ENCODE data around the gene TBC1D12.
"Not testable (repeated sequence)": the region's sequence is repeated elsewhere in the genome, so short reads cannot be mapped to it uniquely, and the experiment has no call there.

Gene TBC1D12

DNA sequence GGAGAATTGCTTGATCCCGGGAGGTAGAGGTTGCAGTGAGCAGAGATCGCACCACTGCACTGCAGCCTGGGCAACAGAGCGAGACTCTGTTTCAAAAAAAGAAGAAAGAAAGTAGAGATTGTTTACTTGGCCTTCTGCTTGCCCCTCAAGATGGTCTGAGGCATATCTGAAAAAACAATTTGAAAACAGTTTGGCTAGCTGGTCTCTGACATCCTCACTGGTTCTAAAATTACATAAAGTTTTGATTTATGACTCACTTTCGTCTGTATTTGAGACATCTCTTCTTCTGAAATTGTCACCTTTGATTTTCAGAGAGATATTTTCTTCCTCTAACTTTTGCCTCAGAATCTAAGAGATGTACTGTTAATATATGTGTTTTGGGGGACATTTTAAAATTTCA lies 93.7 kb downstream of the TBC1D12 start:
- H3K27me3 Mint-ChIP-seq: no peaks in the 10 kb centered on the region
- no peak overlapping the region for H3K27ac Mint-ChIP-seq
- no peaks in the 10 kb centered on the region for H3K4me1 Mint-ChIP-seq (ENCODE audit: low read depth)
- peaks cover 39% of the 10 kb centered on the region for H3K36me3 Mint-ChIP-seq (ENCODE audit: low read depth)
- intact Hi-C loops (cut with micrococcal nuclease): no loop called here
- H3K4me3 Mint-ChIP-seq: no peak overlapping the region
- no peaks in the 10 kb centered on the region for H3K9me3 Mint-ChIP-seq

DNA sequence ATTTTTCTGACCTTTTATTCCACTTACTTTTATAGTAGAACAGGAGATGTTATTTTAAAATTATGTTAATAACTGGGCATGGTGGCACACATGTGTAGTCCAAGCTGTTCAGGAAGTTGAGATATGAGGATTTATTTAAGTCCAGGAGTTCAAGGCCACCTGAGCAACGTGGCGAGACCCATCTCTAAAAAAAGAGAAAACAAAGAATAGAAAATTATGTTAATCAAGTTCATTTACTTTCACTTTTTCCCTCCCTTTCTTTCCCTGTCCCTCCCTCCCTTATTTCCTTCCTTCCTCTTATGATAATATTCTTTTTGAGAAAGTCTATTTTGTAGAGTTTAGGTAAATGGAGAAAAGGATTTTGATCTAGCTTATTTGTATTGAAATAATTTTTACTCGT lies 94.3 kb downstream of the TBC1D12 start:
- Mint-ChIP-seq H3K36me3 (ENCODE audit: low read depth) (peaks cover 45% of the 10 kb centered on the region), H3K9me3 (no peaks in the 10 kb centered on the region), H3K27me3 (no peaks in the 10 kb centered on the region), H3K27ac (no peak overlapping the region), H3K4me3 (no peak overlapping the region), H3K4me1 (ENCODE audit: low read depth) (no peaks in the 10 kb centered on the region)
- intact Hi-C loops (cut with micrococcal nuclease): no loop called here

DNA sequence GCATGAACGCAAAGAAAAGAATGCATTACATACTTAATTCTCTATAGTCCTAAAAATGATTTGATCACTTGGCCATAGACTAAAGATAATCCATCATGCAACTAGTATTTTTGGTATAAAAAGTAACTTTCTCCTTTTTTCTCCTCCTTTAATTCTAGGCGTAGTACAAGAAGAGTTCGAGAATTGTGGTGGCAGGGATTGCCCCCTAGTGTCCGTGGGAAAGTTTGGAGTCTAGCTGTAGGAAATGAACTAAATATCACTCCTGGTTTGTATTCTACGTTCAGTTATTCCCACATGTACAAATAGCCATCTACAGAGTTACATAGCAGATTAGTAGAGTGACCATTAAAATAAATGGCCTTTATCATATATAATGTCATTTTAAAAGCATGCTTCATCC lies 97.7 kb downstream of the TBC1D12 start:
- Mint-ChIP-seq H3K4me1 (ENCODE audit: low read depth) (no peaks in the 10 kb centered on the region), H3K27me3 (no peaks in the 10 kb centered on the region), H3K36me3 (ENCODE audit: low read depth) (peaks cover 51% of the 10 kb centered on the region), H3K27ac (no peak overlapping the region), H3K9me3 (no peaks in the 10 kb centered on the region), H3K4me3 (no peak overlapping the region)
- intact Hi-C loops (cut with micrococcal nuclease): no loop called here

DNA sequence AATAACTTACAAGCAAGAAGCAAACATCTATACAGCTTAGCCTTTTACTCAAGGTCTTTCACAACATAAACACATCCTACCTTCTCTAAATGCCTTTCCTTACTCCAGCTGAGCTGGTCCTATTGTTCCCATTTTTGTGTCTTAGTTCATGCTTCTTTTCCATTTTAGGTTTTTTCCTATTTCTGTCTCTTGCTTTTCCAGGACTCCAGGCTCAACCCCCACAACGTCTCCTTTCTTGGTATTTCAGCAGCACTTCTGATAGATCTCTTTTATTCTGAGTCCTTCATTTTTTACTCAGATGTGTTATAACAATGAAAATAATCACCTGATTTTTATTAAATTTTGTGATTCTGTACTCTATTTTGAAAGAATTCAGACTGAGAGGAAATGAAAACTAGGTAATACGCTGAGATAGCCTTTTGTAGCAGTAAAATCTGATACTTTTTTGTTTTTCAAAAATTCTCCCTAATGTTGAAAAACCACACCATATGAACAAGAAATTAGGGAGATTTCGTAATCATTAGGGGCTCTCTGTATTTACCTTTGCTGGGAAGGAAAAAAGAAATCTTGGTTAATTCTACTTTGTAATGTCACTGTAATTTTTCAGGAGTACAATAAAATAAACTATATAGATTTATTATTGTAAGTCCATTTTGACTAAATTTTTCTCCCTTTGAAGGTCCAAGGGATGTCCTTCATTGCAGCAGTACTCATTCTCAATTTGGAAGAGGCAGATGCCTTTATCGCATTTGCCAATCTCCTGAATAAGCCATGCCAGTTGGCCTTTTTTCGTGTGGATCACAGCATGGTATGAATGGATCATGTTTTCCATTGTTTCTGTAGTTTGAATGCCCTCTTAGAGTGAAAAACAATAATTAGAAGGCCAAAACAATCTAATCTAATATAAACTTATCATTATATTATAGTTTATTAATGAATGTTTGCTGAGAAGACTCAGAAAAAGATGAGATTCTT lies 119.2 kb downstream of the TBC1D12 start:
- no peaks in the 10 kb centered on the region for H3K27me3 Mint-ChIP-seq
- intact Hi-C loops (cut with micrococcal nuclease): no loop called here
- no peak overlapping the region for H3K27ac Mint-ChIP-seq
- H3K4me3 Mint-ChIP-seq: no peak overlapping the region
- no peaks in the 10 kb centered on the region for H3K9me3 Mint-ChIP-seq
- peaks cover 60% of the 10 kb centered on the region for H3K36me3 Mint-ChIP-seq (ENCODE audit: low read depth)
- no peaks in the 10 kb centered on the region for H3K4me1 Mint-ChIP-seq (ENCODE audit: low read depth)

DNA sequence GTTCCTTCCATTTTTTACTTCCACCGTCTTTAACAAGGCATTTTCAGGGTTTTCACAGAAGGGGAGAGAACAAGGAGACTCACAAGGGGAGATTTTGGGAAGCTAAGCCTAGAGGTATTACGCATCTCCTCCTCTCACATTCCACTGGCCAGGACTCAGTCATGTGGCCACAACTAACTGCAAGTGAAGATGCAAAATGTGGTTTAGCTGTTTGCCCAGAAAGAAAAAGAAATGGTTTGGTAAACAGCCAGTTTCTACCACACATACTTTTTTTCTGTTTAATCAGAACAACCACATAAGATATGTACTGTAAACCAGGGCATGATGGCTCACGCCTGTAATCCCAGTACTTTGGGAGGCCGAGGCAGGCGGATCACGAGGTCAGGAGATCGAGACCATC lies 121.8 kb downstream of the TBC1D12 start:
- H3K4me1 Mint-ChIP-seq (ENCODE audit: low read depth): no peaks in the 10 kb centered on the region
- H3K9me3 Mint-ChIP-seq: no peaks in the 10 kb centered on the region
- H3K27me3 Mint-ChIP-seq: no peaks in the 10 kb centered on the region
- intact Hi-C loops (cut with micrococcal nuclease): no loop called here
- no peak overlapping the region for H3K4me3 Mint-ChIP-seq
- H3K27ac Mint-ChIP-seq: no peak overlapping the region
- peaks cover 85% of the 10 kb centered on the region for H3K36me3 Mint-ChIP-seq (ENCODE audit: low read depth)

DNA sequence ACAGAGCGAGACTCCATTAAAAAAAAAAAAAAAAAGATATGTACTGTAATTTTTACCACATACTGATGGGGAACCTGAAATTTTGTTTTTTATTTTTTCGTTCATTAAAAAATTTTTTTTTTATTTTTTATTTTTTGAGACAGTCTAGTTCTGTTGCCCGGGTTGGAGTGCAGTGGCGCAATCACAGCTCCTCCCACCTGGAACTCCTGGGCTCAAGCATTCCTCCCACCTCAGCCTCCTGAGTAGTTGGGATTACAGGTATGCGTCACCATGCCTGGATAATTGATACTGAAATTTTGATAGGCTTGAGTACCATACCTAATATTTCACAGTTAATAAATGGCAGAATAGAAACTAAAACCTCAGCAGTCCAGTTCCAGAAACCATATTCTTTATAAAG lies 122.4 kb downstream of the TBC1D12 start:
- Mint-ChIP-seq H3K9me3 (no peaks in the 10 kb centered on the region), H3K4me3 (no peak overlapping the region), H3K36me3 (ENCODE audit: low read depth) (peaks cover 80% of the 10 kb centered on the region), H3K27me3 (no peaks in the 10 kb centered on the region), H3K4me1 (ENCODE audit: low read depth) (no peaks in the 10 kb centered on the region), H3K27ac (no peak overlapping the region)
- intact Hi-C loops (cut with micrococcal nuclease): no loop called here

DNA sequence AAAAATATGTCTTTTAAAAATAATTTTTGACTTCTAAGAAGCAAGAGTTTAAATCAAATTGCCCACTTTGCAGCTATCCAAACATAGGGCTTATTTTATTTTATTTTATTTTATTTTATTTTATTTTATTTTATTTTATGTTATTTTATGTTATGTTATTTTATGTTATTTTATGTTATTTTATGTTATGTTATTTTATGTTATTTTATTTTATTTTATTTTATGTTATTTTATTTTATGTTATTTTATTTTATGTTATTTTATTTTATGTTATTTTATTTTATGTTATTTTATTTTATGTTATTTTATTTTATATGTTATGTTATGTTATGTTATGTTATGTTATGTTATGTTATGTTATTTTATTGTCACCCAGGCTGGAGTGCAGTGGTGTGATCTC lies 129.2 kb downstream of the TBC1D12 start:
- H3K27me3 Mint-ChIP-seq; H3K4me3 Mint-ChIP-seq; H3K4me1 Mint-ChIP-seq (ENCODE audit: low read depth); intact Hi-C loops (cut with micrococcal nuclease); H3K9me3 Mint-ChIP-seq; H3K27ac Mint-ChIP-seq: not testable (repeated sequence)
- peaks cover 61% of the 10 kb centered on the region for H3K36me3 Mint-ChIP-seq (ENCODE audit: low read depth)

DNA sequence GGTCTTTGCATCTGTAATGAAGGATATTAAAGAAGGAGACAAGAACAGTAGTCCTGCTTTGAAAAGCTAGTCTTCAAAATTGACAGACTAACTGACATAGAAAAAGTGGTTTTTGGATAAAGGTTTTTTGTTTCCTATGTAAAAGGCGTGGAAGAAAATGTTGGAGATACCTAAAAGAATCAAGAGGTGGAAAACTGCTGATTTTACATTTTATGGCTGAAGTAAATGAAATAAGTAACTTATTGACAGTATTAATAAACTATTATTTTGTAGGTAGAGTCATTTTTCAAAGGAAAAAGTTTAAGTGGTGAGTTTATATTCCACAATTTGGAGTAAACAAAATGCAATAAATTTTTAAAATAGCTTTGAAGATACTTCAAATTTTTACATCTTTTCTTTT lies 130.7 kb downstream of the TBC1D12 start:
- Mint-ChIP-seq H3K9me3 (no peaks in the 10 kb centered on the region), H3K27ac (no peak overlapping the region), H3K4me1 (ENCODE audit: low read depth) (no peaks in the 10 kb centered on the region), H3K27me3 (no peaks in the 10 kb centered on the region), H3K36me3 (ENCODE audit: low read depth) (peaks cover 47% of the 10 kb centered on the region), H3K4me3 (no peak overlapping the region)
- intact Hi-C loops (cut with micrococcal nuclease): no loop called here

DNA sequence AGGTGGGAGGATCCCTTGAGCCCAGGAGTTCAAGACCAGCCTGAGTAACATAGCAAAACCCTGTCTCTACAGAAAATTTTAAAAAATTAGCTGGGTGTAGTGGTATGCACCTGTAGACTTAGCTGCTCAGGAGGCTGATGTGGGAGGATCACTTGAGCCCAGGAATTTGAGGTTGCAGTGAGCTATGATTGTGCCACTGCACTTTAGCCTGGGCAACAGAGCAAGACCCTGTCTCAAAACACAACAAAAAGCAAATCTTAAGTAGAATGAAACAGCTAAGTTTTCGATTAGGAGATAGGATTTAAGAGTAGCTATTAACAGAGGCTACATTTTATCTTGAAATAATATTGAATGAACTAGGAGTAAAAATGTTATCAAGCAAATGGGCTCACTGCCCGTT lies 139.9 kb downstream of the TBC1D12 start:
- H3K27me3 Mint-ChIP-seq; H3K27ac Mint-ChIP-seq; H3K4me3 Mint-ChIP-seq; intact Hi-C loops (cut with micrococcal nuclease); H3K9me3 Mint-ChIP-seq: not testable (repeated sequence)
- H3K36me3 Mint-ChIP-seq (ENCODE audit: low read depth): peaks cover 12% of the 10 kb centered on the region
- peaks cover 32% of the 10 kb centered on the region for H3K4me1 Mint-ChIP-seq (ENCODE audit: low read depth)

DNA sequence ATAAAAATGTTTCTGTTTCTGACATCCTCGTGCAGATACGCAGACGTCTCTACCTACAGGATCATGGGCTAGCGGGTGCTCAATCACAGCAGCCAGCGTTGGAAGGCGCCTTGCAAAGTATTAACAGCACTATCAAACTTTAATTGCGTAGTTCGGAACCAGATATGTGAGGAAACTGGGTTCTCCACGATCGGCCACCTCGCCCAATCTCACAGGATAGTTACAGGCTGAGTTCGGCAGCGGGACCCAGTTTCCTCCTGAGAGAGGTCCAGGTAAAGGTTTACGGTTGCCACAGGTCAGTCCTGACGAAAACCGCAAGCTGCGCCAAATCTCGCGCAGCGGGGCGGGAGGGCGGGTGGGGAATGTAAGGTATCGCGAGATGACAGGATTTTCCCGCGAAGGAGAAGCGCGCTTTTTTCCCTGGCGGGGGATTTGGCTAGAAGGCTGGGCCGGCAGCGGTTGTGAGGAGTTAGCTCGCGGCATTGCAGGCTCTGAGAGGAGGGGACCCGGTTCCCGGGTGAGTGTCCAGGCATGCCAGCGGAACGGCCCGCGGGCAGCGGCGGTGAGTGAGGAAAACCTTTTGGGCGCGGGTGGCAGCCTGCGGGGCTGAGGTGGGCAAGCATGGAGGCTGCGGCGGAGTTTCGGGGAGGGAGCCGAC lies 143.2 kb downstream of the TBC1D12 start, which contains the start of gene HELLS:
TSS of gene HELLS (plus strand) at position 398 of the 658 bp plus-strand sequence. CDS start at position 532, 134 bp downstream.
- intact Hi-C loops (cut with micrococcal nuclease): loop anchor here (5.0 kb wide), 1 partner anchor 183 kb away; the partner anchor contains the start of gene NOC3L
- Mint-ChIP-seq H3K27me3 (peaks cover 9% of the 10 kb centered on the region), H3K9me3 (no peaks in the 10 kb centered on the region), H3K36me3 (ENCODE audit: low read depth) (peaks cover 12% of the 10 kb centered on the region), H3K27ac (peak within 1 kb of the TSS; percentile 78), H3K4me3 (peak within 1 kb of the TSS; percentile 95), H3K4me1 (ENCODE audit: low read depth) (peaks cover 26% of the 10 kb centered on the region)

DNA sequence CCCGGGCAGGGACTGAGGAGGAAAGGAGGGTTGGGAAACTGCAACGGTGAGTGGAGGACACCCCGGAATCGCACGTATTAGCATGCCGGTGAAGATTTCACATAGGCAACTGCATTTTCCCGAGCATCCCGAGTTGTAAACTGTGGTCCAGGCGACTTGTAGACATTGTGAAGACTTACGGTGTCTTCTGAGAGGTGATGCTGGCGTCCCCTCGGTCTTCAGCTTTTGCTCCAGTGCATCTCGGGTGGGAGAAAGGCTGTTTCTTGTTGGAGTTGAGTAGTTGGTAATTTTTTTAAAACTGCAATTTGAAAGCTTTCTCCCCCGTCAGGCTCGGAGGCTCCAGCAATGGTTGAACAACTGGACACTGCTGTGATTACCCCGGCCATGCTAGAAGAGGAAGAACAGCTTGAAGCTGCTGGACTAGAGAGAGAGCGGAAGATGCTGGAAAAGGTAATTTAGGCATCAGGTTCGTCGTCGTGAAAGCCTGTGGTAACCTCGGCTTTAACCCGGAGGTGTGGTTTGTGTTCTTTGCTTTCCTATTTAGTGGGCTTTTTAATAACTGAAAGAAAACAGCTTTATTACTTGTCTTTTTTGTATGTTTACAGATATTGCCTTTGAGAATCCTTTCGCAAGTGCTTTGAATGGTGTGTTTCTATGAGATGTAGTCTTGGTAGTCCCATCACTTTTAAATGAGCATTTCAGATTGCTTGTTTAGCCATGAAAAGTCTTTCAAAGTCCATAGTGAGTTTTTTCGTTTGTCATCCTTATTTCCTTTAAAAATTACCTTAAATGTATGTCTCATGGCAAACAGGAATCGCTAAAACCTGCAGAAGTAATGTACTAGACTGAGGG lies 143.9 kb downstream of the TBC1D12 start:
- peaks cover 12% of the 10 kb centered on the region for H3K36me3 Mint-ChIP-seq (ENCODE audit: low read depth)
- peak overlapping the region; percentile 78 for H3K27ac Mint-ChIP-seq
- intact Hi-C loops (cut with micrococcal nuclease): loop anchor here (5.0 kb wide), 1 partner anchor 184 kb away; the partner anchor contains the start of gene NOC3L
- H3K27me3 Mint-ChIP-seq: peaks cover 9% of the 10 kb centered on the region
- H3K9me3 Mint-ChIP-seq: no peaks in the 10 kb centered on the region
- H3K4me3 Mint-ChIP-seq: peak overlapping the region; percentile 95
- peaks cover 26% of the 10 kb centered on the region for H3K4me1 Mint-ChIP-seq (ENCODE audit: low read depth)

DNA sequence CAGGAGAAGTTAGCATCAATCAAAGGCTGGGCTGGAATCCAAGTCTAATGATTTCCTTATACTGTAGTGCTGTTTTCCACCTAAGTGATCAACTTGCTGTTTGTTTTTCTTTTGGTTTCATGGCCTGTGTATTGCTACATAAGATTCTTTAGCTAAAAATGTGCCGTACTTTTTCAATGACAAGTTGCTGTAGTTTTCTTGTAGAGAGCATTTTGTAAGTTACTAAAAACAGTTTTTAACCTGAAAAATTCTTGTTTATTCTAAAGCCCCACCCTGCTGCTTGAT lies 144.5 kb downstream of the TBC1D12 start:
- Mint-ChIP-seq H3K27ac (no peak overlapping the region), H3K9me3 (no peaks in the 10 kb centered on the region), H3K27me3 (peaks cover 9% of the 10 kb centered on the region), H3K4me3 (no peak overlapping the region), H3K36me3 (ENCODE audit: low read depth) (peaks cover 12% of the 10 kb centered on the region), H3K4me1 (ENCODE audit: low read depth) (peaks cover 26% of the 10 kb centered on the region)
- intact Hi-C loops (cut with micrococcal nuclease): loop anchor here (5.0 kb wide), 1 partner anchor 185 kb away; the partner anchor contains the start of gene NOC3L

DNA sequence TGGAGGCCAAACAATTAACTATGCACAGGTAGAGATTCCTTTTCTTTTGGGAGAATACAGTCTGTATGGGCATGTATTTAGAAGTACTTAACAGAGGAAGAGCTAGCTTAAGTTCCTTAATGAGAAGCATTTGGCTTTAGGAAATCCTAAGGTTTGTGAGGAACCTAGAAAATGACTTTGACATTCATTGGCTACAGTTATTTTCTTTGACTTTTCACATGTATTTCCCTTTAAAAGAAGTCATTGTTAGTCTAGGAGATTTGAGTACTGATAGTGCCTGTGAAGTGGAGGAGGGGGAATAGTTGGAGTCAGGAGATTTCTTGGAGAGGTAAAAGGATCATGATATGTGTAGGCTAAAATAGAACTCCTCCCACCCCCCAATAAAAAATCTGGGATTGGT lies 146.9 kb downstream of the TBC1D12 start:
- Mint-ChIP-seq H3K36me3 (ENCODE audit: low read depth) (peaks cover 12% of the 10 kb centered on the region), H3K27me3 (peaks cover 7% of the 10 kb centered on the region), H3K27ac (no peak overlapping the region), H3K4me3 (no peak overlapping the region), H3K9me3 (no peaks in the 10 kb centered on the region), H3K4me1 (ENCODE audit: low read depth) (peaks cover 24% of the 10 kb centered on the region)
- intact Hi-C loops (cut with micrococcal nuclease): loop anchor here (5.0 kb wide), 1 partner anchor 187 kb away; the partner anchor contains the start of gene NOC3L
